ENCODE measurements around the gene PROM1. TPM values are rescaled to one million over a fixed set of nuclear protein-coding genes. Genes with fewer than 3 reads are reported as not detected.

The PROM1 gene
- total and polyA plus RNA-seq, 3 donors from 2014 or later: 24.5 to 32.9 (median 25.4) TPM

- peaks cover 3% of the 10 kb centered on the region for H3K4me1 ChIP-seq
- intact Hi-C loops (cut with DNase I; ENCODE audit: low total_unique reads): no loop called here
- TF ChIP-seq, protein P1, sequence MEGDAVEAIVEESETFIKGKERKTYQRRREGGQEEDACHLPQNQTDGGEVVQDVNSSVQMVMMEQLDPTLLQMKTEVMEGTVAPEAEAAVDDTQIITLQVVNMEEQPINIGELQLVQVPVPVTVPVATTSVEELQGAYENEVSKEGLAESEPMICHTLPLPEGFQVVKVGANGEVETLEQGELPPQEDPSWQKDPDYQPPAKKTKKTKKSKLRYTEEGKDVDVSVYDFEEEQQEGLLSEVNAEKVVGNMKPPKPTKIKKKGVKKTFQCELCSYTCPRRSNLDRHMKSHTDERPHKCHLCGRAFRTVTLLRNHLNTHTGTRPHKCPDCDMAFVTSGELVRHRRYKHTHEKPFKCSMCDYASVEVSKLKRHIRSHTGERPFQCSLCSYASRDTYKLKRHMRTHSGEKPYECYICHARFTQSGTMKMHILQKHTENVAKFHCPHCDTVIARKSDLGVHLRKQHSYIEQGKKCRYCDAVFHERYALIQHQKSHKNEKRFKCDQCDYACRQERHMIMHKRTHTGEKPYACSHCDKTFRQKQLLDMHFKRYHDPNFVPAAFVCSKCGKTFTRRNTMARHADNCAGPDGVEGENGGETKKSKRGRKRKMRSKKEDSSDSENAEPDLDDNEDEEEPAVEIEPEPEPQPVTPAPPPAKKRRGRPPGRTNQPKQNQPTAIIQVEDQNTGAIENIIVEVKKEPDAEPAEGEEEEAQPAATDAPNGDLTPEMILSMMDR (IDR thresholded peaks at IDR 0.05): no peak
- no peak for TF ChIP-seq POLR2A (IDR thresholded peaks at IDR 0.05)
- no peaks in the 10 kb centered on the region for H3K27me3 ChIP-seq
- H3K27ac ChIP-seq: no peak overlapping the region
- WGBS, 2 donors: 84 to 90% methylated on average over 2 of the region's 2 CpGs
- H3K36me3 ChIP-seq (ENCODE audit: low read depth, missing control alignments): no peaks in the 10 kb centered on the region
- H3K9me3 ChIP-seq: no peaks in the 10 kb centered on the region
- DNase-seq: no peak
- no peak overlapping the region for H3K4me3 ChIP-seq
These were observed 125.3 kb downstream of the PROM1 start for GRCh38 chr4:15958562-15958961.

- 61 to 87% methylated on average over 8 to 9 of the region's 9 CpGs for WGBS, 2 donors
- Histone ChIP-seq H3K27me3 (no peaks in the 10 kb centered on the region), H3K27ac (no peak overlapping the region), H3K4me3 (no peak overlapping the region), H3K4me1 (no peaks in the 10 kb centered on the region), H3K36me3 (ENCODE audit: low read depth, missing control alignments) (no peaks in the 10 kb centered on the region), H3K9me3 (no peaks in the 10 kb centered on the region)
- no peak for TF ChIP-seq POLR2A (IDR thresholded peaks at IDR 0.05)
- TF ChIP-seq, protein P1 (IDR thresholded peaks at IDR 0.05): peak; percentile 84 to 87 (median 87)
- intact Hi-C loops (cut with DNase I; ENCODE audit: low total_unique reads): no loop called here
- DNase-seq: peak; percentile 89
These were observed 127.5 kb downstream of the PROM1 start for GRCh38 chr4:15956179-15956850.

- Histone ChIP-seq H3K36me3 (ENCODE audit: low read depth, missing control alignments) (no peaks in the 10 kb centered on the region), H3K27ac (no peak overlapping the region), H3K9me3 (no peaks in the 10 kb centered on the region), H3K4me3 (no peak overlapping the region), H3K27me3 (no peaks in the 10 kb centered on the region), H3K4me1 (no peaks in the 10 kb centered on the region)
- DNase-seq: no peak
- intact Hi-C loops (cut with DNase I; ENCODE audit: low total_unique reads): no loop called here
- TF ChIP-seq, protein P1 (IDR thresholded peaks at IDR 0.05): no peak
- no peak for TF ChIP-seq POLR2A (IDR thresholded peaks at IDR 0.05)
- WGBS, 2 donors: 88 to 100% methylated on average over 2 to 3 of the region's 3 CpGs
These were observed 128.2 kb downstream of the PROM1 start for GRCh38 chr4:15955670-15956069.

GRCh38 chr4:15953625-15954024 is 130.2 kb downstream of the PROM1 start:
- Histone ChIP-seq H3K4me1 (no peaks in the 10 kb centered on the region), H3K36me3 (ENCODE audit: low read depth, missing control alignments) (no peaks in the 10 kb centered on the region), H3K27ac (no peak overlapping the region), H3K4me3 (no peak overlapping the region), H3K9me3 (no peaks in the 10 kb centered on the region), H3K27me3 (no peaks in the 10 kb centered on the region)
- DNase-seq: no peak
- 94 to 97% methylated on average over 5 of the region's 5 CpGs for WGBS, 2 donors
- intact Hi-C loops (cut with DNase I; ENCODE audit: low total_unique reads): no loop called here
- no peak for TF ChIP-seq POLR2A (IDR thresholded peaks at IDR 0.05)
- TF ChIP-seq, protein P1 (IDR thresholded peaks at IDR 0.05): no peak

- DNase-seq: no peak
- intact Hi-C loops (cut with DNase I; ENCODE audit: low total_unique reads): no loop called here
- TF ChIP-seq, protein P1 (IDR thresholded peaks at IDR 0.05): no peak
- TF ChIP-seq POLR2A (IDR thresholded peaks at IDR 0.05): no peak
- H3K9me3 ChIP-seq: no peaks in the 10 kb centered on the region
- no peaks in the 10 kb centered on the region for H3K36me3 ChIP-seq (ENCODE audit: low read depth, missing control alignments)
- no peak overlapping the region for H3K27ac ChIP-seq
- H3K27me3 ChIP-seq: no peaks in the 10 kb centered on the region
- no peaks in the 10 kb centered on the region for H3K4me1 ChIP-seq
- H3K4me3 ChIP-seq: no peak overlapping the region
These were observed 132.0 kb downstream of the PROM1 start for GRCh38 chr4:15951781-15952180.
